Measurements from ENCODE around the gene ATF6B. TPM values are rescaled to one million over a fixed set of nuclear protein-coding genes. Genes with fewer than 3 reads are reported as not detected.

The ATF6B gene
- total and polyA plus RNA-seq, 2 of the 13 experiments (the other 11 are each of a cell fraction or from before 2014, with no cell fraction given), result 18.1 to 44.0 TPM

DNA sequence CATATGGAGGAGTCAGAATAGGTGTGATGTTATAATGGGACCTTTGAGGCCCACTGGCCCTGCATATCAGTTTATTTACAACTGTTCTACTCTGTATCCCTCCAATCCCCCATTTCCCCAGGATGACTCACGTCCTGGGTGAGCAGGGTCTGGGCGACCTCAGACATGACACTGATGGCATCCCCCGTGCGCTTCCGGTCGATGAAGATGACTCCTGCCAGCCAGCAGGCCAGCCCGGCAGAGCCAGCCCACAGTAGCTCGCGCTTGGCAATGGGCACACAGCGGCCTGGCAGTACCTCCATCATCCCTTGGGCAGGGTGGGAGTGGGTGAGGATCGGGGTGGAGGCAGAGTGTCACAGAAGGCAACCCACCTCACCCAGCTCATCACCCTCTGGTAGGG, 42.2 kb upstream of the ATF6B start:
- CTCF ChIA-PET (ENCODE audit: low intra/inter-chr PET ratio, low total read pairs), result no interaction called here
- peaks cover 18 to 52% of the 10 kb centered on the region in 2 experiments for H3K36me3 ChIP-seq (replicated peaks in 1 of 2; ENCODE audit: control insufficient read depth in 1 of 2, insufficient read depth in 2 of 2, low read length in 2 of 2)
- no peaks in the 10 kb centered on the region; a peak in 1 of 5 replicates for H3K27me3 ChIP-seq (ENCODE audit: control insufficient read depth in 1 of 2, insufficient read depth in 2 of 2, low read length in 2 of 2)
- no peak overlapping the region for H3K4me3 ChIP-seq (replicated peaks in 1 of 3; ENCODE audit: insufficient read depth in 1 of 3, low read depth in 2 of 3, low read length in 3 of 3)
- H4K20me1 ChIP-seq (ENCODE audit: insufficient read depth, low read length), result no peaks in the 10 kb centered on the region
- H3K9me3 ChIP-seq (ENCODE audit: low read length), result no peaks in the 10 kb centered on the region
- peaks cover 31% of the 10 kb centered on the region for H3K79me2 ChIP-seq (ENCODE audit: insufficient read depth, low read length)
- peaks cover 30% of the 10 kb centered on the region for H3K4me1 ChIP-seq (ENCODE audit: insufficient read depth, low read length)
- H3K27ac ChIP-seq (ENCODE audit: extremely low read length, insufficient read depth, low read length), result no peak overlapping the region
- DNase-seq (ENCODE audit: low spot score) (no peak), ATAC-seq (no peak), FAIRE-seq (no peak)
- no peak overlapping the region for H3K9ac ChIP-seq (ENCODE audit: insufficient read depth, low read depth, low read length)
- intact Hi-C loops (cut with micrococcal nuclease; ENCODE audit: unreplicated experiment) (no loop called here), in situ Hi-C loops (cut with HindIII; ENCODE audit: extremely low pct_ligation_motif_present, low pct_unique_long_range_greater_than_20kb) (no loop called here)
- H3K4me2 ChIP-seq (ENCODE audit: low read depth, low read length), result no peak overlapping the region
- H2AFZ ChIP-seq (ENCODE audit: low read length), result no peak overlapping the region
- no TSS peak for BruUV-seq (replicated peaks)
- over 99% methylated on average over 11 of the region's 11 CpGs for WGBS (ENCODE audit: low lambda C conversion rate)
- POLR2A ChIA-PET, result no interaction called here
- TF ChIP-seq, protein P1, sequence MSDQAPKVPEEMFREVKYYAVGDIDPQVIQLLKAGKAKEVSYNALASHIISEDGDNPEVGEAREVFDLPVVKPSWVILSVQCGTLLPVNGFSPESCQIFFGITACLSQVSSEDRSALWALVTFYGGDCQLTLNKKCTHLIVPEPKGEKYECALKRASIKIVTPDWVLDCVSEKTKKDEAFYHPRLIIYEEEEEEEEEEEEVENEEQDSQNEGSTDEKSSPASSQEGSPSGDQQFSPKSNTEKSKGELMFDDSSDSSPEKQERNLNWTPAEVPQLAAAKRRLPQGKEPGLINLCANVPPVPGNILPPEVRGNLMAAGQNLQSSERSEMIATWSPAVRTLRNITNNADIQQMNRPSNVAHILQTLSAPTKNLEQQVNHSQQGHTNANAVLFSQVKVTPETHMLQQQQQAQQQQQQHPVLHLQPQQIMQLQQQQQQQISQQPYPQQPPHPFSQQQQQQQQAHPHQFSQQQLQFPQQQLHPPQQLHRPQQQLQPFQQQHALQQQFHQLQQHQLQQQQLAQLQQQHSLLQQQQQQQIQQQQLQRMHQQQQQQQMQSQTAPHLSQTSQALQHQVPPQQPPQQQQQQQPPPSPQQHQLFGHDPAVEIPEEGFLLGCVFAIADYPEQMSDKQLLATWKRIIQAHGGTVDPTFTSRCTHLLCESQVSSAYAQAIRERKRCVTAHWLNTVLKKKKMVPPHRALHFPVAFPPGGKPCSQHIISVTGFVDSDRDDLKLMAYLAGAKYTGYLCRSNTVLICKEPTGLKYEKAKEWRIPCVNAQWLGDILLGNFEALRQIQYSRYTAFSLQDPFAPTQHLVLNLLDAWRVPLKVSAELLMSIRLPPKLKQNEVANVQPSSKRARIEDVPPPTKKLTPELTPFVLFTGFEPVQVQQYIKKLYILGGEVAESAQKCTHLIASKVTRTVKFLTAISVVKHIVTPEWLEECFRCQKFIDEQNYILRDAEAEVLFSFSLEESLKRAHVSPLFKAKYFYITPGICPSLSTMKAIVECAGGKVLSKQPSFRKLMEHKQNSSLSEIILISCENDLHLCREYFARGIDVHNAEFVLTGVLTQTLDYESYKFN (CRISPR knock-in tag; conservative IDR thresholded peaks at IDR 0.05), result no peak
- TF ChIP-seq, protein P2, sequence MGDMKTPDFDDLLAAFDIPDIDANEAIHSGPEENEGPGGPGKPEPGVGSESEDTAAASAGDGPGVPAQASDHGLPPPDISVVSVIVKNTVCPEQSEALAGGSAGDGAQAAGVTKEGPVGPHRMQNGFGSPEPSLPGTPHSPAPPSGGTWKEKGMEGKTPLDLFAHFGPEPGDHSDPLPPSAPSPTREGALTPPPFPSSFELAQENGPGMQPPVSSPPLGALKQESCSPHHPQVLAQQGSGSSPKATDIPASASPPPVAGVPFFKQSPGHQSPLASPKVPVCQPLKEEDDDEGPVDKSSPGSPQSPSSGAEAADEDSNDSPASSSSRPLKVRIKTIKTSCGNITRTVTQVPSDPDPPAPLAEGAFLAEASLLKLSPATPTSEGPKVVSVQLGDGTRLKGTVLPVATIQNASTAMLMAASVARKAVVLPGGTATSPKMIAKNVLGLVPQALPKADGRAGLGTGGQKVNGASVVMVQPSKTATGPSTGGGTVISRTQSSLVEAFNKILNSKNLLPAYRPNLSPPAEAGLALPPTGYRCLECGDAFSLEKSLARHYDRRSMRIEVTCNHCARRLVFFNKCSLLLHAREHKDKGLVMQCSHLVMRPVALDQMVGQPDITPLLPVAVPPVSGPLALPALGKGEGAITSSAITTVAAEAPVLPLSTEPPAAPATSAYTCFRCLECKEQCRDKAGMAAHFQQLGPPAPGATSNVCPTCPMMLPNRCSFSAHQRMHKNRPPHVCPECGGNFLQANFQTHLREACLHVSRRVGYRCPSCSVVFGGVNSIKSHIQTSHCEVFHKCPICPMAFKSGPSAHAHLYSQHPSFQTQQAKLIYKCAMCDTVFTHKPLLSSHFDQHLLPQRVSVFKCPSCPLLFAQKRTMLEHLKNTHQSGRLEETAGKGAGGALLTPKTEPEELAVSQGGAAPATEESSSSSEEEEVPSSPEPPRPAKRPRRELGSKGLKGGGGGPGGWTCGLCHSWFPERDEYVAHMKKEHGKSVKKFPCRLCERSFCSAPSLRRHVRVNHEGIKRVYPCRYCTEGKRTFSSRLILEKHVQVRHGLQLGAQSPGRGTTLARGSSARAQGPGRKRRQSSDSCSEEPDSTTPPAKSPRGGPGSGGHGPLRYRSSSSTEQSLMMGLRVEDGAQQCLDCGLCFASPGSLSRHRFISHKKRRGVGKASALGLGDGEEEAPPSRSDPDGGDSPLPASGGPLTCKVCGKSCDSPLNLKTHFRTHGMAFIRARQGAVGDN (CRISPR knock-in tag; IDR thresholded peaks at IDR 0.05), result 0 out of 2 replicates have a peak, but pooled peaks have one; percentile 13
- no peak for TF ChIP-seq ZNF570 (CRISPR knock-in tag; IDR thresholded peaks at IDR 0.05; ENCODE audit: borderline replicate concordance)

Data from HepG2 (cell line).